Measurements from ENCODE around the gene EML6.

Gene EML6

GRCh38 chr2:54912893-54913292, 189.4 kb downstream of the EML6 start:
- no peak for TF ChIP-seq ZNF274 (IDR thresholded peaks at IDR 0.05; ENCODE audit: low read depth, low read length)
- H3K4me3 ChIP-seq (ENCODE audit: low read length): no peak overlapping the region

GRCh38 chr2:54914637-54915036, 191.2 kb downstream of the EML6 start:
- no peak for TF ChIP-seq ZNF274 (IDR thresholded peaks at IDR 0.05; ENCODE audit: low read depth, low read length)
- H3K4me3 ChIP-seq (ENCODE audit: low read length): no peak overlapping the region

DNA sequence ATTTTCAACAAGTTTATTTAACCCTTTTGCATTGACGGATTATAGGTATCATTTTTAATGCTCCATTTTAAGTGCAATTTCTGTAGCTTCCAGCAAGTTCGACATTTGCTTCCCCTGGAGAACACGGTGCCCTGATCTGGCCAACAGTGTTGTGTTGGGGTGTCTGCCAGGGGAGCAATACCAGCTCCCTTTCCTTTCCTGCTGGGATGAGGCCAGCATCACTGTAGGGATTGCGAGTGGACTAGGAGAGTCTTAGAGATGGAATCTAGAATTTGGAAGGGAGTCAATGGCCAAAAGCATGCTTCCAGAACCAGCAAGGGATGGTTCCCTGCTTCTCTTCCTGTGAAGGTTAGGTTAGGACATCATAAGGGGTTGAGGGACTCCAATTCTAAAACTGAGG, 191.6 kb downstream of the EML6 start:
- no peak for TF ChIP-seq ZNF274 (IDR thresholded peaks at IDR 0.05; ENCODE audit: low read depth, low read length)
- no peak overlapping the region for H3K4me3 ChIP-seq (ENCODE audit: low read length)

DNA sequence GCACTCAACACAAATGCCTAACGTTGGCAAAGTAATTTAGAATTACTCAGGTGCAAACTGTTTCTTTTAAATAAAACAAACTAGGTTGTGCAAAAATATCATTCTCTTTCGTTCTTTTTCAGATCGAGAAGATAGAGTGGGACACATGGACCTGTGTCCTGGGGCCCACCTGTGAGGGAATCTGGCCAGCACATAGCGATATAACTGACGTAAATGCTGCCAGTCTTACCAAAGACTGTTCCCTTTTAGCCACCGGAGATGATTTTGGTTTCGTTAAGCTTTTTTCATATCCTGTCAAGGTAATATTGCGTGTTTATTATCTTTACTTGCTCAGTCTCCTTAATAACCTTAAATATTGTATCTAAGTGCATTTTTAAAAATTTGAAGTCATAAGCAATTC, 193.2 kb downstream of the EML6 start:
- no peak for TF ChIP-seq ZNF274 (IDR thresholded peaks at IDR 0.05; ENCODE audit: low read depth, low read length)

GRCh38 chr2:54918647-54919280, 195.3 kb downstream of the EML6 start:
- H3K4me3 ChIP-seq (ENCODE audit: low read length): no peak overlapping the region
- TF ChIP-seq ZNF274 (IDR thresholded peaks at IDR 0.05; ENCODE audit: low read depth, low read length): no peak

More for the DNA sequence above, 193.2 kb downstream of the EML6 start:
- no peak overlapping the region for H3K4me3 ChIP-seq (ENCODE audit: low read length)

- TF ChIP-seq ZNF274 (IDR thresholded peaks at IDR 0.05; ENCODE audit: low read depth, low read length): no peak
- no peak overlapping the region for H3K4me3 ChIP-seq (ENCODE audit: low read length)
These were observed 197.2 kb downstream of the EML6 start for GRCh38 chr2:54920660-54921059.

- TF ChIP-seq ZNF274 (IDR thresholded peaks at IDR 0.05; ENCODE audit: low read depth, low read length): no peak
- H3K4me3 ChIP-seq (ENCODE audit: low read length): no peak overlapping the region
These were observed 200.7 kb downstream of the EML6 start for GRCh38 chr2:54924121-54924520.

GRCh38 chr2:54925022-54925421, 201.6 kb downstream of the EML6 start:
- no peak overlapping the region for H3K4me3 ChIP-seq (ENCODE audit: low read length)
- TF ChIP-seq ZNF274 (IDR thresholded peaks at IDR 0.05; ENCODE audit: low read depth, low read length): no peak

DNA sequence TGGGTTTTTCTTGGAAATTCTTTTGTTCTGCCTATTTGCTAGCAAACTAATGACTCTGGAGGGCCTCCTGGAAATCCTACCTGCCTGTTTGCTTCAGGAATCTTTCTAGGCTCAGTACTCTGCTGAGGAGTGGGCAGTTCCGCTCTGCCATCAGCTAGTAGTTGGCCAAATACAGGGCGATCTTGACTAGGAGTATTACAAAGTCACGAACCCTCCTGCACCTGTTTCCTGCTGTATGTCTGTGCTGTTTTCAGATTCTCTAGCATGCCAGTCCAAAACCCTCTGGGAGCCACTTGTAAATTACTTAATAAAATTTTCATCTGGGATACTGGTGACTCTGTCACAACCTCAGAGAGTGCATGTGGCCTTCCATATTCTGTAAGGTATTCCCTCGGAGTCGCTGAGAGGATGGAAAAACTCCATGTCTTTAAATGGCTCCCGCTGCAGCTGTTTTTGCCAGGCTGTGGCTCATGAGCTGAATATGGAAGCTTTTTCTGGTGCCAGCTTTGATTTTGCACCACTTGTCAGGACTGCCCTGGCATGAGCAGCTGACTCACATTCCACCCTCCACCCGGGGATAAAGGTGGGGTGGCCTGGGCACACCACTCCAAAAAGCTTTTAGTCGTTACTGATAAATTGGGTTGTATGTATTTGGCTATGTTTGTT, 203.8 kb downstream of the EML6 start:
- no peak overlapping the region for H3K4me3 ChIP-seq (ENCODE audit: low read length)
- no peak for TF ChIP-seq ZNF274 (IDR thresholded peaks at IDR 0.05; ENCODE audit: low read depth, low read length)

- TF ChIP-seq ZNF274 (IDR thresholded peaks at IDR 0.05; ENCODE audit: low read depth, low read length): no peak
- H3K4me3 ChIP-seq (ENCODE audit: low read length): no peak overlapping the region
These were observed 204.5 kb downstream of the EML6 start for GRCh38 chr2:54927751-54928615.

DNA sequence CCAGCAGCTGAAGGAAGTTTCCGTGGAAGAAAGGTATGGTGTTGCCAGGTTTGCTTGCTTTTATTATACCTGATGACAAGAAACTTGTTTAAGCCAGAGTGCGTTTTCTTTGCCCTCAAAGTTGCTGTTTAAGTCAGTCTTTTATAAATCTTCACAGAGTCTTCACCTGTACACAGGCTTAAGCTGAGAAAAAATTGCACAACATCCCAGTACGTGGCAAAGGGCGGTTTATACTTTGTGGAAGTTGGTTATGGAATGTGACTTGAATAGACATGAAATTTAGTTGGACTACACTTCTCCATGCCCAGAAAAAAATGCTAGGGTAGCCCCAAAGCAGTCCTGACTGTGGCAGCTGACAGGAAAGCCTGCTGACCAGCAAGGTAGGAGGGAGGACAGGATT, 205.3 kb downstream of the EML6 start:
- no peak for TF ChIP-seq ZNF274 (IDR thresholded peaks at IDR 0.05; ENCODE audit: low read depth, low read length)
- no peak overlapping the region for H3K4me3 ChIP-seq (ENCODE audit: low read length)

DNA sequence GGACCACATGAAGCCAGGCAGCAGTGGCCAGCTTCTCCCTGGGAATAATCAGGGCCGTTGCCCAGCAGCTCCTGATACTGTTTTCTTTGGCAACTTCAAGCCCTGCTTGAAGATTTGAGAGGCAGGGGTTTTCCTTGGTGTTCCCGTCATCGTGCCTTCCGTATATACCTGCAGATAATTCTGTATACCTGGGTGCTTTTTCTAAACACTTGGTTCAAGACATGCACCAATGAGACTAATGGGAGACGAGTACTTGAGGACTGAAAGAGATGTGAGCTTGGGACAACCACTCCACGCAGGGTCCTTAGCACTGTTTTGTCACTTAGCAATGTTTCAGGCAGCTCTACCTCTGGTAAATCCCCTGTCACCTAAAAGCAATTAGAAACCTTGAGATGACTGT, 208.0 kb downstream of the EML6 start:
- TF ChIP-seq ZNF274 (IDR thresholded peaks at IDR 0.05; ENCODE audit: low read depth, low read length): no peak
- H3K4me3 ChIP-seq (ENCODE audit: low read length): no peak overlapping the region

DNA sequence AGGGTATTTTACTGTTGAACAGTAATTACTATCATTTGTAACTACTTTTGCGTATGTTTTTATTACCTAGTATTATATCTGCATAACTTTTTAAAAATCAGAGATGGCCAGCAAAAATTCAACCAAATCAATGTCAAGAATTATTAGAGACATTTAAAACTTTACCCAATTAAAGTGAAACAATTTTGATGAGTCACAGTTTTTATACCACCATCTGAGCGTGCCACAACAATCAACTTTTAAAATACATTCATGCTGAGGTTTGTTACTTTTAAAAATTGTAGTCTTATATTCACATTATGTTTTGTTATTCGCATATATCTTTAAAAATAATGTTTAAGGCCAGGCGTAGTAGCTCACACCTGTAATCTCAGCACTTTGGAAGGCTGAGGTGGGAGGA, 211.9 kb downstream of the EML6 start:
- no peak overlapping the region for H3K4me3 ChIP-seq (ENCODE audit: low read length)
- no peak for TF ChIP-seq ZNF274 (IDR thresholded peaks at IDR 0.05; ENCODE audit: low read depth, low read length)

- TF ChIP-seq ZNF274 (IDR thresholded peaks at IDR 0.05; ENCODE audit: low read depth, low read length): no peak
These were observed 213.3 kb downstream of the EML6 start for GRCh38 chr2:54936766-54937165.

More at GRCh38 chr2:54936766-54937165, 213.3 kb downstream of the EML6 start:
- H3K4me3 ChIP-seq (ENCODE audit: low read length): no peak overlapping the region
